GM19324 (cell line): ENCODE results near the gene PARD6A.

Experiments used
- ATAC-seq: cut with Tn5 transposase; IDR thresholded peaks from one replicate; pipeline ENCODE4 v1.9.1; 2021; ENCODE audit warnings: mild to moderate bottlenecking, moderate library complexity; ENCODE audit not compliant: unreplicated experiment, low FRiP score

Gene PARD6A

DNA sequence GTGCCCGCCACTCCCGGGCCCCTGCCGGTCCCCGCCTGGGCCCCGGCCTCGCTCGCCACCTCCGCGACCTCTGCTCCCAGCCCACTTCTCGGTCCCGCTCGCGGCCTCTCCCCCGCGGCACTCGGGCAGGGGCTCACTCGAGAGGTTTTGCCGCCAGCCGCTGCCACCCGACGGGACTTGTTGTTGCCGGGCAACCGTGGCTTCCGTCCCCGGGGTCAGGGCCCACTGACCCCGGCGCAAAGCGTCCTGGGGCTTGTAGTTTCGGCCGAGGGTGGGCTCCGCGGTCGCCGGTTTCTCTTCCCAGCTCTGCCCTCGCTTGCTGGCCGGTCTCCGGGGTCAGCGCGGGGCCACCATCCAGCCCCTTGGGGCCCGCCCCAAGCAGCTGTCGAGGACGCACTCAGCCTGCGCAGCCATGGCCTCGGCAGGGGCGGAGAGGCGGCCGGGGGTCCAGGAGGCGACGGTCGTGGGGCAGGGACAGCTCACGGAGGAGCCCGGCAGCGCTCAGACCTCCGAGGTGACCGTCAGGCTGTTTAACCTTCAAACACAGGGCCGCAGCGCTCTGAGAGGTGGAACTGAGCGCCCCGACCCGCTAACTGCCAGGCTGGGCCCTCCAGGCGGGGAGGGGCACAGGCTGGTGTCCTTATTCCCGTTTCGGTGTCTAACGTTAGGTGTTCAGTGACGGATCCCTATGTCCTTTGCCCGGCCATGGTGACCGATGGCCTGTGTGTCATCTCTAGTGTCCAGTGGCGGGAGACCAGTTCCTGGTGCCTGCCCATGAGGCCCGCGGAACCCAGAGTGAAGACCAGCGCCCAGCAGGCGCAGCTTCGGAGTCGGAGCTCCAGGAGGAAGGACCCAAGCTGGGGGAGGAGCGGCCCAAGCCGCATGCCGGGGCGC lies 6.0 kb downstream of the PARD6A start, which contains the start of the genes C16orf86 and ENKD1:
Gene C16orf86, plus strand, starts transcription at position 256 of the 894 bp plus-strand sequence. Its CDS starts 157 bp downstream, at position 413.
Gene ENKD1, minus strand, starts transcription at position 192 of the 894 bp plus-strand sequence. CDS start 308 bp downstream, outside the sequence.
- peak; percentile 51 for ATAC-seq

DNA sequence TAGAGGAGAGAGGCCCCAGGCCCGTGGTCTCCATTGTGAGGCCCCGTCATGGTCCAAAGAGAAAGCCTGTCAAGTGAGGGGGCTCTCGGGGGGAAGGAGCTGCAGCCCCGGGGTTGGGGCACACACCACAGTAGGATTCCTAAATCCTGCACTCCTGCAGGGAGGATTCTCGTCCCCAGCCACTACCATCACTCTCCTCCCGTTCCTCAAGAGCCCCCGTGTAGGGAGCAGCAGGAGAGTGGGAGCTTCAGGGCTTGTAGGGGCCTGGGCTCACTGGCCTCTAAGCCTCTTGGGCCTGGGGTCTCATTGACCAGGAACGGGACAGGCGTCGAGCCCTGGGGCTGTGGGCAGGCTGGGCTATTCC lies 6.7 kb downstream of the PARD6A start:
- ATAC-seq, result no peak

DNA sequence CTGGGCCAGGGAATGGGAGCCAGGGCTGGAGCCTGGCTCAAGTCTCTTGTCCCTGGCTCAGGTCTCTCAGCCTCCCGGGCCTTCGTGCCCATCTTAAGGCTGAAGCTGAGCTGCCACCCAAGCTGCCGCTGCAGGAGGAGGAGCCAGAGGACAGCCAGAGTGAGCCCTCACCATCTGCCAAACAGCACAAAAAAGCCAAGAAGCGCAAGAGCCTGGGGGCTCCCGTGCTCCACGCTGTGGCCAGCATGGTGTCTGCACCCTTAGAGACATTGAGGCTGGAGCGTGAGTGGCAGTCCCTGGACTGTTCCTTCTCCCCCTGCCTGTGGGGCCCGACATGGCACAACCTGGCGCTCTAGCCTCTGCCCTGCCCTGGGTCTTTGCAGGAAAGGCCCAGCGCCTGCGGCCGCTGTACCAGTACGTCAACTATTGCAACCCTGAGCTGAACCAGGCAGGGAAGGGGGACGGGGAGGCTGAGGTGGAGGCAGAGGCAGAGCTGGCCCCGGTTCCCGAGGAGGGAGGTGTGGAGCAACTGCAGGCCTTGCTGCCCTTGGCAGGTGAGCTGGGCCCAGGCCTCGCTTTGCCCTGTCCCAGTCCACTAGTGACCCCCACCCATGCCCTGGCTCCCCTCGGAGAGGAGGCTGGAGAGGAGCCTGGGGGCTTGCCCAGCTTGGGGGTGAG lies 7.2 kb downstream of the PARD6A start:
- peak; percentile 56 for ATAC-seq

DNA sequence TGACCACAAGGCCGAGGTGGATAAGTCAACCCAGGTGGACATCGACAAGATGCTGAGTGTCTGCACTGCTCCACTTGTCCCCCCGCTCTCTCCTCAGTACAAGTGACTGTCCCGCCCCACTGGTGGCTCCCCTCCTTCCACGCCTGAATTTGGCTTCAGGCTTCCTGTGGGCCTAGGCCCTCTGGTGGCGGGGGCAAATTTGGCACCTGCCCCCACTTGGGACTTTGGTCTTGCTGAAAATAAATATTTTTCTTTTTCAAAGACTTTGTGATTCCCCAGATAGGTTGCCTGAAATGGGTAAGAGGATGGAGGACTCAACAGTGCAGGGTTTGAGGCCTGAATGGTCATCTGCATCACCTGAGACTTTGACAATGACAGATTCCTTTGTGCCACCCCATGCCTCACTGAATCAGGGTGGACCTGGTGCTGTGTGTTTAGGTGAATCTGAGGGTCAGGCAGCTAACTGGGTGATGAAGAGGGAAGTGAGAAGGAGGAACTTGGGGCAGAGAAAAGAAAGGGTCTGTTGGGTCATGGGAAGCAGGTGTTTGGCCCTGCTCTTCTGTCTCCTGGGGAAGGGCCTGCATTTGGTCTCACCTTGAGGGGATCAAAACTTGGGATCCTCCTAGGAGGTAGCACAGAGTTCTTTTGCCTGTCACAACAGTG lies 7.9 kb downstream of the PARD6A start:
- ATAC-seq, result no peak

DNA sequence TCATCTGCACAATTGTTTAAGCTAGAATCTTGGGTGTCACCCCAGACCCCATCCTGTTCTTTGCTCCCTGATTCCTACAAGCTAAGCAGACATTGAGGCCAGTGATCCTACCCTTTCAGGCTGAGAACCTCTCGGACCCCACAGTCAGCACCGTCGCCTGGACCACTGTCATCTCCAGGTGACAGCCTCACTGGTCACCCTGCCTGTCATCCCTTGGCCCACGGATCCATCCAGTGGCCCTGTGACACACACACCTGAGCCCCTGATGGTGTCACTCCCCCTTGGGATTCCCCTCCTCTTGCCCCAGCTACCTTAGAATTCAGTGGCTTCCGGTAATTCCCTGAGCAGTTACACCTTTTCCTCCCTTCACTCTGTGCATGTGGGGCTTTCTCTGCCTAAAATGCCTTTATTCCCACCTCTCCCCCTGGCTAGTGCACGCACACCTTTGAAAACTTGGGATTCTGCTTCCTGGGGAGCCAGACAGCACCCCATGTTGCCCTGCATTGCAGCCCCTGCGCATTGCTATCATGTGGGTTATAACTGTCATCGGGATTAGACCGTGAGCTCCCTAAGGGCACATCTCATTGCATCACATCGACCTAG lies 8.8 kb downstream of the PARD6A start:
- no peak for ATAC-seq

DNA sequence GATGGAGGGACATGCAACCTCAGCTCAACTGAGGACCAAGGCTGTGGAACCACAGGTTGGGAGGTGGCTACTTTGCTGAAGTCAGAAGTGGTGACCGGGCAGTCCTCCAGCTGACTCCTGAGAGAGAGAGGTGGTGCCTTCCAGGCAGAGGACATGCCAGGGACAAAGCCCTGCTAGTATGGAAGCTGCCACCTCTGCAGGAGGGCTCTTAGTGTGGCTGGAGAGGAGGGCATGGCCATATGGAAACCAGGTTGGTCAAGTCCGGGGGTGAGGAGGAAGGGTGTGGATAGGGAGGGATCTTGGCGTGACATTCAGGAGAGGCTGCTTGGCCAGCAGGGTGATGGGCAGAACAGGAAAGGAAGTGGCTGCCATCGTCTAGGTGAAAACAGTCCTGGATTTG lies 11.5 kb downstream of the PARD6A start:
- ATAC-seq, result no peak

DNA sequence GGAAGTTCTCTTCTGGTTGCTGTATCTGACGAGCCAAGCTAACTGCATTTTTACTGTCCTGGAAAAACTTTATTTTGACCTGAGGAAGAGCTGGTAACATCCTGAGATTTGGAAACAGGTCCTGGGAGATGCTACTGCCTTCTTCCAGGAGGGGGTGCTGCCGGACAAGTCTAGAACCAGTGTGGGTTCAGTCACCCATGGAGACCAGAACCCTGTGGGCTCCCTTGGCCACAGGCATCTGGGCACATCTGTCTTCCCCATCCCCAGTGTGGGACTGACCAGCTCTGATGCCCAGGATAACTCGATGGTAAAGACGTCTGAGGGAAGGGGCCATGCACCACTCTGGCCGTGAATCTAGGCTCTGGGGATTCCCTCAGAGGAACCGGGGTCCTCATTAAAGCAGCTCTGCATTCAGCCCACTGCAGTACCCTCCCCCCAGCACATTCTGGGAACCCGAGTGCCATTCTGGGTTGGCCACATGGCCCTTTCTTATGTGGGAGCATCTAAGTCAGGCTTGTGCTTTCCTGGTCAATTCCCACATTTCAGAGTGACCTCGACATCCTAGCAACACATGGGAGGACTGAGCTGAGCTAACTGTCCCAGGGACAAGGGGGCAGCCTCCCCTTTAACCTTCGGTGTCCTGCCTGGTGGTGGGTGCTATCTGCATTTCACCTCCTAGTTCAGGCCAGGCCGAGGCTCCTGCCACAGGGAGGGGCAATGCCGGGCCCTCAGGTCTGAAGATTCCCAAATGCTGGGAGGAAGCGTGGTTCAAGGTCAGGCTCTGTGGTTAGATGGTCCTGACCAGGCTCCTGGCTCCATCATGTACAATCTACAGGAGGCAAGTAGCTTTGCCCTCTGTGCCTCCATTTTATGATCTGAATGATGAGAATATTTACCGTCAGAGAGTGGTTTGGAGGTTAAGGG lies 12.2 kb downstream of the PARD6A start:
- ATAC-seq, result no peak

DNA sequence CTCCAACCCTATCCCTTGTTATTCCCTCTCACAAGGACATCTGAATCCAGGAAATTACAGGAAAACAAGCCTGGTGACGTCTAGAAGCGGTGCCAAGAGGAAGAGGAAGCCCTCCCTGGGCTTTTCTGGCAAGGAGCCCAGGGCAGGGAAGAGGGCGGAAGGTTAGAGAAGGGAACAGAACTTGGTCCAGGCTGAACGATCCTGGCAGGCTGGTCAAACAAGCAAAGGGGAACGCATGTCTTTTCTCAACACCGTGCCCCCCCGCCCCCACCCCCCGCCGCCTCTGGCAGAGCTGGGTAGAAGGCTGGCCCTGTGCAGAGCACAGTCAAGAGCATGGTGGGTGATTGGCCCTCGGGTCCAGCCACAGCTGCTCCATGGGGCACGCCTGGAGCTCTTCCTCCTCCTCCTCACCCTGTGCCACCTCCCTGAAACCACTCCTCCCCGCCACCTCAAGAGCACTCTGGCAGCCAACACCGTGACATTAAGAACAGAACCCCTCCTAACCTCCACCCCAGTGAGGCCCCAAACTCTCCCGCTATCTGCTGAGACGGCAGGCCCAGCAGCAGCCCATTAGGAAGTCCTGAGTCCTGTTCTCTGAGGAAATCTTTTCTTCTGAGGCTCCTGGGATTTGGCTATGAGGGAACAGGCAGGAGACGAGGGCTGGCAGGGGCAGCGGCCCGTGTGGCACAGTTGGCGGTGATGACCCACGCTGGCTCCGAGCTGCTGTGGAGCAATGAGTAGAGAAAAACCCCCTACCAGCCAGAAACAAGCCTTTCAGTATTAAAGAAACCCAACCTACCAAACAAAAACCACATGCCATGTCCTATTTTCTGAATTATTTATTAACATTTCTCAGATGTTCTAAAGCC lies 13.2 kb downstream of the PARD6A start:
- ATAC-seq, result no peak

DNA sequence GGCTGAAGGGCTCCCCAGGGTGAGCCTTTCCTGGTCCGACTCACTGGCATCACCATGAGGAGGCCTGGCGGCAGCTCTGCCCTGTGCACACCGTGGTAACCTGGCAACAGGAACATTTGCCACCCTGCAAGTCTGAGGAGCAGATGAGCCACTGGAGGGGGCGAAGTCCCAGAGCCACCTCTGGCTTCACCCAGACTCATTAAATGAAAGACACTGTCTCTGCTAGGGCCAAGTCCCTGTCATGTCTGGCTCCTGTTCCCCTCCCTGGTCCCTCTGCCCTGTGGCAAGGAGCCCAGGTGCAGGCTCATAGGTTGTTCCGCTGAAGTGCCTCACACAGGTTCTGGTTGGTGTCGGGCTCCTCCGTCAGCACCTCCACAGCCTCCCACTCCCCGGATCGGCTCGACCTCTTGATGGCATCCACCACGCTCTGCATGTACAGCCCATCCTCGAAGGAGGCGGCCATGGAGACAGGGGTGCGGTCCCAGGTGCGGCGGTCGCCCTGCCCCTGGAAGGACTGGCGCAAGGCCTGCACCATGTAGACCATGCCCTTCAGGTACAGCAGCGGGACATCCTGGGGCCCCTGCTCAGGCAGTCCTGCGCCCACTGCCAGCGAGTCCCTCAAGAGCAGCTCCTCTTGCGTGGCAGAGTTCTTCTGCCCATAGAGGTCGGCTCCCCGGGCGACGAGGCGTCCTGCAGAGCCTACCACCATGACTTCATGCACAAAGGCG lies 14.3 kb downstream of the PARD6A start:
- ATAC-seq, result no peak

DNA sequence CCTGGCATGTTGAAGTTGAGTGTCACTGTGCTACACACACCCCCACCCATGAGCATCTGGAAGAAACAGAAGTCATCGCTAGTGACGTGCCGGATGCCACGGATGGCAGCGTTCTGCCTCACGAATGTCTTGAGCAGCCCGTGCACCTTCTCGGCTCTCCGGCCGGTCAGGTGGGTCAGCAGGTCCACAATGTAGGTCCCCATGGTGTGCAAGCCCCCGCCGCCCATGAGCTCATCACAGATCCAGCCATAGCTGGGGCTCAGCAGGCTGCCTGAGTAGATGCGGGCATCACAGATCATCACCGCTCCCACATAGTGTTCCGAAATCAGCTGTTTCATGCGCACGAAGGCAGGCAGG lies 14.8 kb downstream of the PARD6A start:
- ATAC-seq, result no peak

DNA sequence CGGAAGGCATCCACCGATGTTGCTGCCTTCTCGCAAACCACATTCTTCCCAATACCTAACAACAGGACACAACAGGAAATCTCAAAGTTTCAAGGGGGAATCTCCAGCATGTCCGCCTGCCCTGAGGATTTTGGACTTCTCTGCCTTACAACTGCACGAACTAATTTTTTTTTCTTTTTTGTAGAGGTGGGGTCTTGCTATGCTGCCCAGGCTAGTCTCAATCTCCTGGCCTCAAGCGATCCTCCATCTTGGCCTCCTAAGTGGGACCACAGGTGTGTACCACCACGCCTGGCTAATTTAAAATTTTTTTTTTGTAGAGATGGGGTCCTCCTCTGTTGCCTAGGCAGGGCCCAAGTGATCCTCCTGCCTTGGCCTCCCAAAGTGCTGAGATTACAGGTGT lies 15.2 kb downstream of the PARD6A start:
- no peak for ATAC-seq

DNA sequence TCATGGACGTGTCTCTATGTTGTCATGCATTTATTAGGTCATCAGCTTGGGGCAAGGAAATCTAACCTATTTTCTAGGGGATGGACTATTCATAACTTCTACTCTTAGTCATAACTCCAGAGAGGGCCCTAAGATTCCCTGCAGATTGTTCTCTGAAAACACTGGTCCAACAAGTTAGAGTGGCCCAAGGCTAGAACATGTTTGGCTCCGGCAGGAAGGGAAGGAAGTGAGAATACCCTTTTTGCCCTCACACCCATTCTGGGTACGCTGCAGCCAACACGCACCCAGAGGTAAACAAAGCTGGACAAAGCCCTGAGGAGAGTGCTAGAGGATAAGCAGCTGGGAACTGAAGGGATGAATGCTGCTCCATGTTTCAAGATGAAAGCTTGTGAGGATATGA lies 15.8 kb downstream of the PARD6A start:
- no peak for ATAC-seq

DNA sequence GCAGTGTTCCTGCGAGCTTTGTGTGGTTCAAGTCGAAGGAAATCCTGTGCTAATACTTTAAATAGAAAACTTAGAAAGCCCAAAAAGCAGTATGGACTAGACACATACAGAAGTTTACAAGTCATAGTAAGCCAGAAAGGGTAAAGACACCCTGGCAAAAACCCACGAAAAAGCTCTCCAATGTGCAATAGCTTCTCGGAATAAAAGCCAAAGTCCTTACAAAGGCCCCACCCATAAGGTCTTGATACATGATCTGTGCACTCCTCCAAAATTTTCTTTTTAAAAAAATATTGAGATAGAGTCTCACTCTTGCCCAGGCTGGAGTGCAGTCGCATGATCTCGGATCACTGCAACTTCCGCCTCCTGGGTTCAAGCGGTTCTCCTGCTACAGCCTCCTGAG lies 16.2 kb downstream of the PARD6A start:
- no peak for ATAC-seq

DNA sequence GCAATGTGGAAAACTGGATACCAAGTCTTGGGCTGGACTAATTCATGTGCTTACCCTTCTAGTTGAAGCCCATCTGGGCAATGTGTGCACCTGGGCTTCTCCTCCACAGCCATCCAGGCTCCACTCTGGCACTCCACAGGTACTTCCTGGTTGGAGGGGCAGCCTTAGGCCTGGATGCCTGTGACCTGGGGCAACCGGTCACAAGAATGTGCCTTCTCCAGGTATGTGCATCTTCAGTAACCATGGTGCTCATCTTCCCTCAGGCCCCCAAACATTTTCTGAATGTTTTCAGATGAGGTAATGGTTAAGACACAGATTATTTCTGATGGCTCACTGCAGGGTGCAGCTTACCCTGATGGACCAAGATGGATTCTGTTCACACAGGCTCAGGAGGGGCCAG lies 17.0 kb downstream of the PARD6A start:
- ATAC-seq, result no peak

DNA sequence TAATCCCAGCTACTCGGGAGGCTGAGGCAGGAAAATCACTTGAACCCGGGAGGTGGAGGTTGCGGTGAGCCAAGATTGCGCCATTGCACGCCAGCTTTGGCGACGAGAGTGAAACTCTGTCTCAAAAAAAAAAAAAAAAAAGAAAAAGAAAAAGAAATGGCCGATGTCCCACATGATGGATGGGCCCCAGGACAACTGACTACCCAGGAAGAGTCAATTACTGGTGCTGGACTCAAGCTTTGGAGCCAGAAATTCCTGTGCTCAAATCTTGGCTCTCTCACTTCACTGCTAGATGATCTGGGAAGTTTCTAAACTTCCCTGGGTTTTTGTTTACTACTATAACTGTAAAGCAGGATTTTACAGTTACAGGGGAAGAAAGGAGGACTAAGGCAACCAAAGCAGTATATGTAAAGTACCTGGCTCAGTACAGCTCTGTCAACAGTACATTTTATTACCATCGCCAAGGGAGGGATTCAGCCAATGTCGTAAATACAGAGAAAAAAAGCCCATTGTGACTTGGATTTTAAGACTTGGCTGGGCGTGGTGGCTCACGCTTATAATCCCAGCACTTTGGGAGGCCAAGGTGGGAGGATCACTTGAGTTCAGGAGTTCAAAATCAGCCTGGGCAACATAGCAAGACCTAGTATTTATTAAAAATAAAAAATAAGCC lies 17.7 kb downstream of the PARD6A start:
- no peak for ATAC-seq

DNA sequence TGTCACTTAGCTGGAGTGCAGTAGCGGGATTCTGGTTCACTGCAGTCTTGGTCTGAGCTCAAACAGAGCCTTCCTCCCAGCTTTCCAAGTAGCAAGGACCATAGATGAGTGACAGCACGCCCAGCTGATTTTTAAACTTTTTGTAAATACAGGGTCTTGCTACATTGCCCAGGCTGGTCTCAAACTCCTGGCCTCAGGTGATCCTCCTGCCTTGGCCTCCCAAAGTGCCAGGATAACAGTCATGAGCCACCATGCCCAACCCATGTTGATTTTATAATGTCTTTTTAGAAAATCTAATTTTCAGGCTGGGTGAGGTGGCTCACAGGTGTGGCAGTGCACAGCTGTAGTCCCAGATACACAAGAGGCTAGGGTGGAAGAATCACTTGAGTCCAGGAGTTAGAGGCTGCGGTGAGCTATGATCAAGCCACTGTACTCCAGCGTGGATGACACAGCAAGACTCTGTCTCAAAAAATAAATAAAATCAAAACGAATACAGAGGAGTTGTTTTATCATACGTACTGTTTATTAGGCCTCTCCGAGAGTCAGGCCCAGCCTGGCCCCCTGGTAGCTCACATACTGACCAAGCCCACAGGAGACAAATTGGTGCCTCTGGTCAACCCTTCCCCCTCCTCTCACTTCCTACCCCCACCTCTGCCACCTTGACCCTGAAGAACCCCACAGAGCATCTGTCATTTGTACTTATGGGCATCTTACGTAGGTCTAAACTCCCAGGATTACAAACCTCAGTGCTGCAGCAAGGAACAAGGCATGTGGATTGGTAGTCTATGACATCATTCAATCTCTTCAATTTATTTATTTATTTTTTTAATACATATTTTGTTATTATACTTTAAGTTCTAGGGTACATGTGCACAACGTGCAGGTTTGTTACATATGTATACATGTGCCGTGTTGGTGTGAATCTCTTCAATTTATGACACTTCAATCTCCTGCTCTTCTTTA lies 19.5 kb downstream of the PARD6A start:
- ATAC-seq, result no peak

DNA sequence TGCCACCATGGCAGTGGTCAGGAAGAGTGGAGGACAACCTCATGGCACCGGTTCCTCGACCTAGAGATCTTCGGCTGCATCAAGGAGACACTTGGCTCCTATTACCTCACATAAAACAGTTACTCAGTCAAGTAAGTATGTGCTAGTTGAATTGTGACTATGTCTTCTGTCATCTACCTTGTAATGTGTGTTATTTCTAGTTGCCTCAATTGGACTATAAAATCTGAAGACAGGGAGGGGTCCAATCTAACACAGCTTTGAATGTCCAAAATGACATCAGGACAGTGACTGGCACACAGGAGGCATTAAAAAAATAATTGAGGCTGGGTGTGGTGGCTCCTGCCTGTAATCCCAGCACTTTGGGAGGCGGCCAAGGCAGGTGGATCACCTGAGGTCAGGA lies 23.0 kb downstream of the PARD6A start:
- no peak for ATAC-seq
